ENCODE data around the gene TASP1. TPM values are rescaled to one million over a fixed set of nuclear protein-coding genes. Genes with fewer than 3 reads are reported as not detected.

TASP1 gene
- total RNA-seq, 1 donor from 2014 or later = 5.5 TPM

DNA sequence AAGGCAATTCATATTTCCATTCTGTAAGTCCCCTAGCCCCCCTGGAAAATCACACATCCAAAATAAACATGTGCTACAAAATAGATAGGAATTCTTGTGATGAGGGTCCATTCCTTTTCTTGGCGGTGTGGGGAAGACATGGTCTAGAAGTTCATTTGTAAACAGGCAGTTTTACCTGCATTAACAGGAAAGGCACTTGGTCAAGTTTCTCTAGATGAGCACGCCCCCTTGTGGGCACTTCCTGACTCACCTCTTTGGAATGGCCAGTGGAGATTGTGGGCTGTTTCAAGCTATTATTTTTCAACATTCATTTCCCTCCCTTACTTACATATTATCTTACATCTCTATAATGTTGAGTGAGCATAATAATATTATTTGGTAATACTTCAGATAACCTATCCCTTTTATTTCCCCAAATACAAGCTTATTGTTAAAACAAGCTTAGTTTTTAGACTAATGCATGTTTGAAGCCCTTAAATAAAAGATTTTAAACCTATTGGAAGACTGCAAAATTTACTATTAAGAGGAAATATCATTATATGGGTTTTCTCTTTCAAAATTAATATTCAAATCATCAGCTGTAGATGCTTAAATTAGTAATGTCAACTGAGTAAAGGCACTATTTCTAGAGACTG, 92.1 kb downstream of the TASP1 start:
- TF ChIP-seq, protein P1, sequence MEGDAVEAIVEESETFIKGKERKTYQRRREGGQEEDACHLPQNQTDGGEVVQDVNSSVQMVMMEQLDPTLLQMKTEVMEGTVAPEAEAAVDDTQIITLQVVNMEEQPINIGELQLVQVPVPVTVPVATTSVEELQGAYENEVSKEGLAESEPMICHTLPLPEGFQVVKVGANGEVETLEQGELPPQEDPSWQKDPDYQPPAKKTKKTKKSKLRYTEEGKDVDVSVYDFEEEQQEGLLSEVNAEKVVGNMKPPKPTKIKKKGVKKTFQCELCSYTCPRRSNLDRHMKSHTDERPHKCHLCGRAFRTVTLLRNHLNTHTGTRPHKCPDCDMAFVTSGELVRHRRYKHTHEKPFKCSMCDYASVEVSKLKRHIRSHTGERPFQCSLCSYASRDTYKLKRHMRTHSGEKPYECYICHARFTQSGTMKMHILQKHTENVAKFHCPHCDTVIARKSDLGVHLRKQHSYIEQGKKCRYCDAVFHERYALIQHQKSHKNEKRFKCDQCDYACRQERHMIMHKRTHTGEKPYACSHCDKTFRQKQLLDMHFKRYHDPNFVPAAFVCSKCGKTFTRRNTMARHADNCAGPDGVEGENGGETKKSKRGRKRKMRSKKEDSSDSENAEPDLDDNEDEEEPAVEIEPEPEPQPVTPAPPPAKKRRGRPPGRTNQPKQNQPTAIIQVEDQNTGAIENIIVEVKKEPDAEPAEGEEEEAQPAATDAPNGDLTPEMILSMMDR (IDR thresholded peaks at IDR 0.05; ENCODE audit: borderline replicate concordance) = peak; percentile 82
- peak; percentile 64 for DNase-seq
- Histone ChIP-seq H3K4me3 (no peak overlapping the region), H3K36me3 (no peaks in the 10 kb centered on the region), H3K27me3 (ENCODE audit: low read depth) (no peaks in the 10 kb centered on the region), H3K9me3 (replicated peaks) (no peaks in the 10 kb centered on the region), H3K4me1 (no peaks in the 10 kb centered on the region), H3K27ac (replicated peaks) (no peak overlapping the region)
- intact Hi-C loops (cut with micrococcal nuclease) = no loop called here

DNA sequence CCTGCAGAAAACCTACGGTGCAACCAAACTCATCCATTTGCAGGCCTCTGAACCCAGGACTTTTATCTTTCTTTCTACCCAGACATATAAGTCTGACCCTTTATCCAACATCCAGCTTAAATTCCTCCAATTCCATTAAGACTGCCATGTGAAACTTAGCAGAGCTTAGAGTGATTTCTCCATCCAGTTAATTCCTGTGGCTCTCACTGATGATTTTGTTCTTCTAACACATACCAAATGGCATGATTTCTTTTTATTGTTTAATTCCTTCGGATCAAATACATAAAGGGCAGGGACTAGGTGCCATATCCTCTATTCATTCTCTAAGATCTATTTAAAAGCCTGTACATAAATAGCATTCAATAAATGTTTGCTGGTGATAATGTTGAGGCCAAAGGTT, 92.9 kb downstream of the TASP1 start:
- Histone ChIP-seq H3K9me3 (replicated peaks) (no peaks in the 10 kb centered on the region), H3K27me3 (ENCODE audit: low read depth) (no peaks in the 10 kb centered on the region), H3K27ac (replicated peaks) (no peak overlapping the region), H3K4me3 (no peak overlapping the region), H3K4me1 (no peaks in the 10 kb centered on the region), H3K36me3 (no peaks in the 10 kb centered on the region)
- DNase-seq = no peak
- TF ChIP-seq, protein P1 (IDR thresholded peaks at IDR 0.05; ENCODE audit: borderline replicate concordance) = no peak
- intact Hi-C loops (cut with micrococcal nuclease) = no loop called here

DNA sequence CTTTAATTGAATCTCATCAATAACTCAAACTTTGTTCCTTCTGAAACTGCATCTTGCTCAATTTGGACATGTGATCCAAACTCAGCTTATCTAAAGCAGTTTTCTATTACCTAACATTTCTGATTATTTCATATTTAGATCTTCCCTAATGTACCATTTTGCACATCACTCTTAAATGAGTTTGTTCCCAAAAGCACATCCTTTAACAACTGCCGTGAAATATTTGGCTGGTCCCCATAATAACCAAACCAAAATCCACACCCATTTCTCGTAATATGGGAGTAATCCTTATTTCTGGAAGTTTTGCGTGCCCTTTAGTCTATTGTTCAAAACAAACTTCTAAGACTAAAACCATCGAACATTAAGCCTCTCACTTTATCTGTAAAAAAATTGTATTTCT, 94.9 kb downstream of the TASP1 start:
- H3K4me1 ChIP-seq = no peaks in the 10 kb centered on the region
- no peaks in the 10 kb centered on the region for H3K9me3 ChIP-seq (replicated peaks)
- H3K36me3 ChIP-seq = no peaks in the 10 kb centered on the region
- no peaks in the 10 kb centered on the region for H3K27me3 ChIP-seq (ENCODE audit: low read depth)
- no peak overlapping the region for H3K4me3 ChIP-seq
- no peak for DNase-seq
- H3K27ac ChIP-seq (replicated peaks) = no peak overlapping the region
- intact Hi-C loops (cut with micrococcal nuclease) = no loop called here
- TF ChIP-seq, protein P1 (IDR thresholded peaks at IDR 0.05; ENCODE audit: borderline replicate concordance) = no peak

DNA sequence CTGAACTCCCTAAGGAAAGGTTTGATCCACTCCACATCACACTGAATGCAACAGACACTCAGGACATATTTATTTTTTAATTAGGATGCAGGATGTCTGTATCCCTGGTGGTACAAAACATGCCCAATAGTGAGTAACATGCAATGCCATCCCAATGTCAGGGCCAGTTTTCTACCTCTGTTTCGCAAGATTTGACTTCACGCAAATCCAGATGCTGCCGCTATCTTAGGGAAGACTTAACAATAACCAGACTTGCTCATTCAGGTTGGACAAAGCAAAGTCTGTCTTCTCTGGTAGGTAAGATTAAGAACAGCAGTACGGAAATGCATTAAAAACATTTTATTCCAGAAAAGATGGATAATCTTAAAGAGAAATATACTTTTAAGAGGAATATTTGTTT, 103.1 kb downstream of the TASP1 start:
- no peak overlapping the region for H3K4me3 ChIP-seq
- DNase-seq = no peak
- no peak overlapping the region for H3K27ac ChIP-seq (replicated peaks)
- H3K27me3 ChIP-seq (ENCODE audit: low read depth) = no peaks in the 10 kb centered on the region
- no peaks in the 10 kb centered on the region for H3K36me3 ChIP-seq
- H3K9me3 ChIP-seq (replicated peaks) = no peaks in the 10 kb centered on the region
- H3K4me1 ChIP-seq = no peaks in the 10 kb centered on the region
- TF ChIP-seq, protein P1 (IDR thresholded peaks at IDR 0.05; ENCODE audit: borderline replicate concordance) = no peak
- intact Hi-C loops (cut with micrococcal nuclease) = no loop called here

DNA sequence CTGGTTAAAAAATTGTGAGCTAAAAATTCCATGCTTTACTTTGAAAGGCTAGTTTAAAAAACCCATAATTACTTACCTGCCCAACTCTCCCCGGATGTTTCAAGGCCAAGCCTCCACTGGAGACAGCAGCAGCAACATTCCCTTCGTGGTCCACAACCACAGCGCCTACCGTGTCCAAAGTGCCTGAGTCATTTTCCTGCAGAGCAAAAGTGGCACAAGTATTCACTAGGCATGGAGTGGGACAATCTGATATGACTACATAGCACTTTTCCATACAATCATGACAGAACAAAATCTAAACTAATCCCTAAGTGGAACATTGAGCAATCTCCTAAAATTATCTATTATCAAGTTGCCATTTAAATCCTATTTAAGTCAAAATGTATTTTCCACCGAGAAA, 104.8 kb downstream of the TASP1 start:
- DNase-seq = no peak
- H3K27ac ChIP-seq (replicated peaks) = no peak overlapping the region
- no peaks in the 10 kb centered on the region for H3K27me3 ChIP-seq (ENCODE audit: low read depth)
- H3K4me3 ChIP-seq = no peak overlapping the region
- H3K9me3 ChIP-seq (replicated peaks) = no peaks in the 10 kb centered on the region
- TF ChIP-seq, protein P1 (IDR thresholded peaks at IDR 0.05; ENCODE audit: borderline replicate concordance) = no peak
- no peaks in the 10 kb centered on the region for H3K4me1 ChIP-seq
- no peaks in the 10 kb centered on the region for H3K36me3 ChIP-seq
- intact Hi-C loops (cut with micrococcal nuclease) = no loop called here
